A673 (cell line): Measurements from ENCODE around the gene GATB. TPM values are rescaled to one million over a fixed set of nuclear protein-coding genes. Genes with fewer than 3 reads are reported as not detected.
A peak's percentile ranks its signal among the peaks of the same experiment; 100 is the strongest.

ENCODE experiments used
- BruUV-seq: library from RNA; stranded (reverse); fragments of 400-500 nt; replicated peaks from 2 replicates; lab custom pipeline; 2021; lab: Mats Ljungman, UMichigan
- CTCF ChIA-PET: fragments of 300-600 bp; sonication (Branson Sonifier 250); formaldehyde crosslinking; loops from one replicate; lab custom pipeline; 2022; ENCODE audit warnings: antibody characterized with exemption; lab: Charles Lee
- POLR2A ChIA-PET: fragments of 300-600 bp; sonication (Branson Sonifier 250); formaldehyde crosslinking; loops from one replicate; lab custom pipeline; 2022; ENCODE audit warnings: antibody characterized with exemption; ENCODE audit not compliant: low non-redundant PET; lab: Charles Lee
- DNase-seq: peaks from one replicate; pipeline ENCODE4 v3.0.0-alpha.2; 2015; ENCODE audit warnings: low spot score
- H3K27ac ChIP-seq: fragments of 200-600 bp; sonication (generic); 2 replicates; pipeline ENCODE4 v1.5.1; 2016; ENCODE audit warnings: mixed run types, low read depth, mild to moderate bottlenecking, mixed read lengths, antibody characterized with exemption, low read length; ENCODE audit not compliant: poor library complexity, severe bottlenecking
- H3K27me3 ChIP-seq: fragments of 200-600 bp; sonication (generic); replicated peaks from 2 replicates; pipeline ENCODE4 v1.6.1; 2017; ENCODE audit warnings: mixed run types, low read depth, mild to moderate bottlenecking, mixed read lengths, antibody characterized with exemption, low read length; ENCODE audit not compliant: insufficient read depth, poor library complexity
- H3K36me3 ChIP-seq: fragments of 200-600 bp; sonication (generic); 2 replicates; pipeline ENCODE4 v1.6.1; 2016; ENCODE audit warnings: mixed run types, mild to moderate bottlenecking, mixed read lengths, antibody characterized with exemption, low read length; ENCODE audit not compliant: insufficient read depth, poor library complexity, severe bottlenecking
- H3K4me1 ChIP-seq: fragments of 200-600 bp; sonication (generic); 2 replicates; pipeline ENCODE4 v1.6.1; 2017; ENCODE audit warnings: mixed run types, mild to moderate bottlenecking, mixed read lengths, antibody characterized with exemption, low read length; ENCODE audit not compliant: insufficient read depth, poor library complexity, severe bottlenecking
- H3K4me3 ChIP-seq: fragments of 200-600 bp; sonication (generic); 2 replicates; pipeline ENCODE4 v1.5.1; 2016; ENCODE audit warnings: low read depth, mixed run types, mild to moderate bottlenecking, mixed read lengths, low read length; ENCODE audit not compliant: poor library complexity, severe bottlenecking
- H3K9me3 ChIP-seq: fragments of 200-600 bp; sonication (generic); 2 replicates; pipeline ENCODE4 v1.6.1; 2016; ENCODE audit warnings: mixed run types, low read depth, mild to moderate bottlenecking, mixed read lengths, antibody characterized with exemption, low read length; ENCODE audit not compliant: poor library complexity, severe bottlenecking
- CTCF ChIP-seq: fragments of 300-800, 200-600 bp; sonication (generic); conservative IDR thresholded peaks from 2 replicates; pipeline ENCODE4 v1.5.1; 2017; ENCODE audit warnings: low read depth, mild to moderate bottlenecking, antibody characterized with exemption, low read length, moderate library complexity, mixed read lengths
- EZH2 ChIP-seq: fragments of 200-600 bp; sonication (generic); IDR thresholded peaks from 2 replicates; pipeline ENCODE4 v1.6.1; 2017; ENCODE audit warnings: borderline replicate concordance, low read depth, mild to moderate bottlenecking, mixed read lengths, antibody characterized with exemption, low read length; ENCODE audit not compliant: poor library complexity, severe bottlenecking
- intact Hi-C: fragments of 100-400 bp; cut with micrococcal nuclease; formaldehyde crosslinking; loops from one replicate; pipeline ENCODE4 v1.10.0; 2022; ENCODE audit not compliant: unreplicated experiment
- total RNA-seq: library from RNA; stranded (reverse); gene quantifications from 2 replicates; pipeline ENCODE4 v1.2.3, GENCODE V29; 2021

Gene GATB
- total RNA-seq, 1 experiment from 2014 or later: 23.8 TPM

- H3K27ac ChIP-seq: no peak overlapping the region
- ChIA-PET POLR2A (no interaction called here), CTCF (no interaction called here)
- DNase-seq: peak; percentile 45
- BruUV-seq: no TSS peak
- H3K27me3 ChIP-seq: no peaks in the 10 kb centered on the region
- intact Hi-C loops: no loop called here
- H3K9me3 ChIP-seq: no peaks in the 10 kb centered on the region
- H3K36me3 ChIP-seq: no peaks in the 10 kb centered on the region
- no peak overlapping the region for H3K4me3 ChIP-seq
- H3K4me1 ChIP-seq: no peaks in the 10 kb centered on the region
- TF ChIP-seq CTCF: no peak
- TF ChIP-seq EZH2: no peak
Observed at GRCh38 chr4:151658959-151659600, 101.7 kb downstream of the GATB start.

- no TSS peak for BruUV-seq
- H3K27me3 ChIP-seq: no peaks in the 10 kb centered on the region
- H3K27ac ChIP-seq: no peak overlapping the region
- POLR2A ChIA-PET: no interaction called here
- H3K4me3 ChIP-seq: no peak overlapping the region
- TF ChIP-seq CTCF: no peak
- TF ChIP-seq EZH2: no peak
- no peaks in the 10 kb centered on the region for H3K36me3 ChIP-seq
- DNase-seq: no peak
- intact Hi-C loops: no loop called here
- no peaks in the 10 kb centered on the region for H3K4me1 ChIP-seq
- no peaks in the 10 kb centered on the region for H3K9me3 ChIP-seq
- CTCF ChIA-PET: no interaction called here
Observed at GRCh38 chr4:151657896-151658295, 102.9 kb downstream of the GATB start.

- intact Hi-C loops: no loop called here
- ChIA-PET CTCF (no interaction called here), POLR2A (no interaction called here)
- no peaks in the 10 kb centered on the region for H3K27me3 ChIP-seq
- no peak overlapping the region for H3K4me3 ChIP-seq
- no peaks in the 10 kb centered on the region for H3K9me3 ChIP-seq
- DNase-seq: no peak
- no peak for TF ChIP-seq CTCF
- no peak for TF ChIP-seq EZH2
- no peaks in the 10 kb centered on the region for H3K36me3 ChIP-seq
- H3K4me1 ChIP-seq: no peaks in the 10 kb centered on the region
- H3K27ac ChIP-seq: no peak overlapping the region
- BruUV-seq: no TSS peak
Observed at GRCh38 chr4:151656058-151656457, 104.7 kb downstream of the GATB start.
